HEK293 (cell line): ENCODE measurements around the gene IP6K2.

Experiments
- CTCF ChIA-PET: fragments of 350-600 bp; formaldehyde crosslinking; extraction: SDS; loops from one replicate; lab custom pipeline; 2021; ENCODE audit warnings: antibody characterized with exemption; lab: Yijun Ruan, JAX
- POLR2A ChIA-PET: fragments of 300-600 bp; formaldehyde crosslinking; extraction: SDS; loops from one replicate; lab custom pipeline; 2020; ENCODE audit warnings: antibody characterized with exemption, inconsistent platforms; lab: Yijun Ruan, JAX
- H3K27ac ChIP-seq: fragments of 200-500 bp; sonication (Bioruptor generic); 2 replicates; pipeline ENCODE4 v1.5.1; 2014; ENCODE audit warnings: low read depth, low read length, control low read depth, inconsistent platforms; ENCODE audit errors: extremely low read depth
- H3K36me3 ChIP-seq, 2 experiments: fragments of 200-500 bp in 1 of 2; sonication (Bioruptor generic) in 1 of 2; 1 replicate in 1 of 2; 2 replicates in 1 of 2; pipeline ENCODE4 v1.5.1; 2014 to 2017; ENCODE audit warnings: inconsistent platforms in 2 of 2, low read length in 2 of 2; ENCODE audit not compliant: control insufficient read depth in 2 of 2, insufficient read depth in 1 of 2
- H3K4me1 ChIP-seq: fragments of 200-500 bp; sonication (Bioruptor generic); 2 replicates; pipeline ENCODE4 v1.5.1; 2014; ENCODE audit warnings: mild to moderate bottlenecking, low read length, inconsistent platforms; ENCODE audit not compliant: control insufficient read depth, insufficient read depth
- H3K4me3 ChIP-seq: 2 replicates; pipeline ENCODE4 v1.5.1; 2011; ENCODE audit warnings: low read depth, mild to moderate bottlenecking, control low read depth, low read length, moderate library complexity
- H3K9me3 ChIP-seq: fragments of 200-500 bp; sonication (Bioruptor generic); 2 replicates; pipeline ENCODE4 v1.5.1; 2014; ENCODE audit warnings: low read depth, low read length, inconsistent platforms; ENCODE audit not compliant: control insufficient read depth, insufficient read depth
- GLI4 ChIP-seq: fragments of 450-650 bp; formaldehyde crosslinking; IDR thresholded peaks from 2 replicates; pipeline ENCODE4 v1.5.1; 2016; ENCODE audit warnings: missing biosample characterization, missing genetic modification characterization
- HIC1 ChIP-seq: fragments of 450-650 bp; formaldehyde crosslinking; IDR thresholded peaks from 2 replicates; pipeline ENCODE4 v1.5.1; 2016; ENCODE audit warnings: missing biosample characterization, missing genetic modification characterization
- KLF9 ChIP-seq: fragments of 450-650 bp; formaldehyde crosslinking; IDR thresholded peaks from 2 replicates; pipeline ENCODE4 v1.5.1; 2016; ENCODE audit warnings: missing biosample characterization, missing genetic modification characterization, low read depth
- OSR2 ChIP-seq: fragments of 450-650 bp; formaldehyde crosslinking; IDR thresholded peaks from 2 replicates; pipeline ENCODE4 v1.5.1; 2016; ENCODE audit warnings: missing biosample characterization, missing genetic modification characterization
- PRDM1 ChIP-seq: fragments of 450-650 bp; formaldehyde crosslinking; IDR thresholded peaks from 2 replicates; pipeline ENCODE4; 2016; ENCODE audit warnings: missing biosample characterization, missing genetic modification characterization
- REST ChIP-seq: fragments of 450-650 bp; formaldehyde crosslinking; IDR thresholded peaks from 2 replicates; pipeline ENCODE4 v1.5.1; 2016; ENCODE audit warnings: missing biosample characterization, missing genetic modification characterization
- SCRT1 ChIP-seq: fragments of 450-650 bp; formaldehyde crosslinking; IDR thresholded peaks from 2 replicates; pipeline ENCODE4 v1.5.1; 2016; ENCODE audit warnings: missing biosample characterization, missing genetic modification characterization, borderline replicate concordance
- ZBTB6 ChIP-seq: fragments of 450-650 bp; formaldehyde crosslinking; IDR thresholded peaks from 2 replicates; pipeline ENCODE4 v1.5.1; 2017; ENCODE audit warnings: missing biosample characterization, missing genetic modification characterization
- ZNF10 ChIP-seq: fragments of 450-650 bp; formaldehyde crosslinking; IDR thresholded peaks from 2 replicates; pipeline ENCODE4 v1.5.1; 2017; ENCODE audit warnings: missing biosample characterization, missing genetic modification characterization
- ZNF133 ChIP-seq: fragments of 450-650 bp; formaldehyde crosslinking; IDR thresholded peaks from 2 replicates; pipeline ENCODE4 v1.5.1; 2016; ENCODE audit warnings: missing biosample characterization, missing genetic modification characterization
- ZNF202 ChIP-seq: fragments of 450-650 bp; formaldehyde crosslinking; IDR thresholded peaks from 2 replicates; pipeline ENCODE4 v1.5.1; 2016; ENCODE audit warnings: missing biosample characterization, missing genetic modification characterization, borderline replicate concordance
- ZNF362 ChIP-seq: fragments of 450-650 bp; formaldehyde crosslinking; IDR thresholded peaks from 2 replicates; pipeline ENCODE4 v1.5.1; 2016; ENCODE audit warnings: missing biosample characterization, missing genetic modification characterization
- ZNF394 ChIP-seq: fragments of 450-650 bp; formaldehyde crosslinking; IDR thresholded peaks from 2 replicates; pipeline ENCODE4 v1.5.1; 2016; ENCODE audit warnings: missing biosample characterization, missing genetic modification characterization, mild to moderate bottlenecking, moderate library complexity, borderline replicate concordance
- ZNF555 ChIP-seq: fragments of 450-650 bp; formaldehyde crosslinking; conservative IDR thresholded peaks from 2 replicates; pipeline ENCODE4 v1.5.1; 2017; ENCODE audit warnings: missing biosample characterization, mild to moderate bottlenecking, missing genetic modification characterization, inconsistent platforms
- ZNF629 ChIP-seq: fragments of 450-650 bp; formaldehyde crosslinking; IDR thresholded peaks from 2 replicates; pipeline ENCODE4 v1.5.1; 2017; ENCODE audit warnings: missing biosample characterization, missing genetic modification characterization
- ZNF664 ChIP-seq: fragments of 450-650 bp; formaldehyde crosslinking; IDR thresholded peaks from 2 replicates; pipeline ENCODE4 v1.5.1; 2016; ENCODE audit warnings: missing biosample characterization, missing genetic modification characterization
- ZNF701 ChIP-seq: fragments of 450-650 bp; formaldehyde crosslinking; IDR thresholded peaks from 2 replicates; pipeline ENCODE4 v1.5.1; 2016; ENCODE audit warnings: missing biosample characterization, missing genetic modification characterization
- ZNF707 ChIP-seq: fragments of 450-650 bp; formaldehyde crosslinking; IDR thresholded peaks from 2 replicates; pipeline ENCODE4 v1.5.1; 2016; ENCODE audit warnings: missing biosample characterization, missing genetic modification characterization
- ZSCAN4 ChIP-seq: fragments of 450-650 bp; formaldehyde crosslinking; IDR thresholded peaks from 2 replicates; pipeline ENCODE4 v1.5.1; 2017; ENCODE audit warnings: missing biosample characterization, missing genetic modification characterization
- TF ChIP-seq, protein P1 (sequence below): fragments of 450-650 bp; formaldehyde crosslinking; IDR thresholded peaks from 2 replicates; pipeline ENCODE4 v1.5.1; 2017; ENCODE audit warnings: missing biosample characterization, missing genetic modification characterization

The IP6K2 gene

GRCh38 chr3:48656061-48656840, 60.8 kb downstream of the IP6K2 start:
- peak overlapping the region; percentile 49 for H3K4me3 ChIP-seq
- no peak for TF ChIP-seq ZNF202
- no peak for TF ChIP-seq ZNF555 (tag by site-specific recombination)
- no peak for TF ChIP-seq ZNF10
- TF ChIP-seq REST (tag by site-specific recombination): no peak
- no peak for TF ChIP-seq ZBTB6
- no peak for TF ChIP-seq KLF9 (tag by site-specific recombination)
- no peak for TF ChIP-seq ZNF362 (tag by site-specific recombination)
- TF ChIP-seq ZNF133 (tag by site-specific recombination): no peak
- no peak for TF ChIP-seq SCRT1 (tag by site-specific recombination)
- TF ChIP-seq, all 188 proteins: peak for 0
- H3K27ac ChIP-seq: no peak overlapping the region; the same call in 1 of the 2 replicates
- ChIA-PET POLR2A (no interaction called here), CTCF (interaction anchor here (0.6 to 1.7 kb wide), 4 partner anchors 30 to 165 kb away, joined by 3 to 4 read pairs (median 4); partner anchors contain the start of gene NCKIPSD)
- H3K9me3 ChIP-seq: no peaks in the 10 kb centered on the region
- H3K36me3 ChIP-seq: no peaks in the 10 kb centered on the region
- no peaks in the 10 kb centered on the region for H3K4me1 ChIP-seq

DNA sequence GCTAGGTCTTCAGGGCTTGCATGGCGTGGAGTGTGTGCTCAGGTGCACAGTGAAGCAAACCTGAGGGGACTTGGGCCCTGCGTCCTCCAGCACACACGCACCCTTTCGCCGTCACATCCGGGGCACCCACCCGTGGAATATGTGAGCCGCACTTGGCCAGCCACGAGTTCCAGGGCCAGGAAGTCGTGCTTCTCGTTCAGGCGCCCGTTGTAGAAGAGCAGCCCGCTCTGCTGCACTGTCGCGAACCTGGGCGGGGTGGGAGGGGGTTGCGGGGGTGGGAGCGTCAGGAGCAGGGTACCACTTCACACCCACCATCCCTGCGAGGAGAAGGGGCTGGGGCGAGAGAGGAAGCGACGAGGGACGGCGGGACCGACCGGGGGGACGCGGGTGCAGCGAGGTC, 61.4 kb downstream of the IP6K2 start:
- CTCF ChIA-PET: interaction anchor here (1.4 kb wide), 1 partner anchor 97 kb away, joined by 4 read pairs; no protein-coding TSS in a partner anchor
- H3K9me3 ChIP-seq: no peaks in the 10 kb centered on the region
- POLR2A ChIA-PET: no interaction called here
- H3K4me1 ChIP-seq: no peaks in the 10 kb centered on the region
- H3K4me3 ChIP-seq: no peak overlapping the region
- no peaks in the 10 kb centered on the region for H3K36me3 ChIP-seq
- no peak overlapping the region for H3K27ac ChIP-seq
- TF ChIP-seq ZNF664 (tag by site-specific recombination) (no peak), ZNF394 (no peak), GLI4 (tag by site-specific recombination) (no peak), ZSCAN4 (no peak), ZNF362 (tag by site-specific recombination) (no peak), KLF9 (tag by site-specific recombination) (no peak), HIC1 (tag by site-specific recombination) (no peak), PRDM1 (tag by site-specific recombination) (no peak), OSR2 (tag by site-specific recombination) (no peak), ZNF707 (tag by site-specific recombination) (no peak), ZNF629 (tag by site-specific recombination) (no peak), ZNF701 (no peak)
- TF ChIP-seq, protein P1, sequence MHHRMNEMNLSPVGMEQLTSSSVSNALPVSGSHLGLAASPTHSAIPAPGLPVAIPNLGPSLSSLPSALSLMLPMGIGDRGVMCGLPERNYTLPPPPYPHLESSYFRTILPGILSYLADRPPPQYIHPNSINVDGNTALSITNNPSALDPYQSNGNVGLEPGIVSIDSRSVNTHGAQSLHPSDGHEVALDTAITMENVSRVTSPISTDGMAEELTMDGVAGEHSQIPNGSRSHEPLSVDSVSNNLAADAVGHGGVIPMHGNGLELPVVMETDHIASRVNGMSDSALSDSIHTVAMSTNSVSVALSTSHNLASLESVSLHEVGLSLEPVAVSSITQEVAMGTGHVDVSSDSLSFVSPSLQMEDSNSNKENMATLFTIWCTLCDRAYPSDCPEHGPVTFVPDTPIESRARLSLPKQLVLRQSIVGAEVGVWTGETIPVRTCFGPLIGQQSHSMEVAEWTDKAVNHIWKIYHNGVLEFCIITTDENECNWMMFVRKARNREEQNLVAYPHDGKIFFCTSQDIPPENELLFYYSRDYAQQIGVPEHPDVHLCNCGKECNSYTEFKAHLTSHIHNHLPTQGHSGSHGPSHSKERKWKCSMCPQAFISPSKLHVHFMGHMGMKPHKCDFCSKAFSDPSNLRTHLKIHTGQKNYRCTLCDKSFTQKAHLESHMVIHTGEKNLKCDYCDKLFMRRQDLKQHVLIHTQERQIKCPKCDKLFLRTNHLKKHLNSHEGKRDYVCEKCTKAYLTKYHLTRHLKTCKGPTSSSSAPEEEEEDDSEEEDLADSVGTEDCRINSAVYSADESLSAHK (tag by site-specific recombination): no peak
